Embryonic facial prominence (tissue), 1 donor: ENCODE results near the gene C11orf21.
A peak's percentile ranks its signal among the peaks of the same experiment; 100 is the strongest.

Experiments
- DNase-seq: peaks from one replicate; pipeline ENCODE4 v3.0.0-alpha.2; 2016; ENCODE audit errors: extremely low spot score

Gene C11orf21

DNA sequence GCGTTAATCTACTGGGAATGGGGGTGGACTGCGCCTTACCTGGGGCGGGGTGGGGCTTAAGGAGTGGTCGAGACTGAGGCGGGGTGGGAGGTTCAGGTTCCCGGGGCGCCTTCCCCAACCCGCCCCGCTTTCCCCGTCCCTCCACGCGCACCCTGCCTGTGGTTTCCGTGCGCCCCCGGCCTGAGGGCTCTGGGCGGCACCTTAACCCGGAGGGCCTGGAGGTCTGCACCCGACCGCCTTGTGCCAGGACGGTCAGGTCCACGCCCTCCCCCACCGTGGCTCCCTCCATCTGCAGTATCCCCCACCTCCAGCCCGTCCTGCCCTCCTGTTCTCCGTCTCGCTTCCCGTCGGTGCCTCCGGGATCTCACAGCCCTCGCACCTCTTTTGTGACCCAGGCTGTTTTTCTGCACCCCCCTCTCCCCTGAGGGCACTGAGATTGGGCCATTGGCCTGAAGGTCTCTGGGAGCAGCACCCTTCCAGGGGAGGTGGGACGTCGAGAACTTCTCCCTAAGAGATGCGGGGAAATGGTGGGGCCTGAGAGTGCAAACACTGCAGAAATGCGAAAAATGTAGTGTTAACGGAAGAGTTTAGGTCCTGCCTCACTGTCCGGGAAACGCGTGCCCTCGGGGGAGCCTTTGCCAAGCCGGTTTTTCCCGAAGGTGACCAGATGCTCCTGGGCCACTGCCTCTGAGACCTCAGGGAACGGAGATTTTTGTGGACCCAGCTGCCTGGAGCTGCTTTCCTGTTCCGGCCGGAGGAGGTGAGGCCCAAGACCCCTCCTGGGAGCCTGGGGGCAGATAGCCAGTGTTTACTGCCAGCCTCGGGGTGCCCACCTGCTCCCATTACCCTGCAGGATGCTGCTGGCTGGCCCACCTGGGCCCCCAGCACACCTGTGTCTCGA, 30.1 kb downstream of the C11orf21 start:
- DNase-seq, result no peak

DNA sequence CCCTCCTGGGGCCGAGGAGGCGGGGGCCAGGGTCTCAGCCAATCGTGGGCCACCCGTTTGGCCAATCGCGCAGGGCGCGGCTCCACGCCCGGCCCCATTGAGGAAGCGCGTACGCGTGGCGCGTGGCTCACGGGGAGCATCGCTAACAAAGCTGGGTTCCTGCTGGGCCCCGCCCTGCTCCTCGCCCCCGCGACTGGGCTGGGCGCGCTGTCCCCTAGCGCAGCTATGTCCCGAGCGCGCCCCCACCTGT, 30.7 kb downstream of the C11orf21 start:
- DNase-seq, result no peak

DNA sequence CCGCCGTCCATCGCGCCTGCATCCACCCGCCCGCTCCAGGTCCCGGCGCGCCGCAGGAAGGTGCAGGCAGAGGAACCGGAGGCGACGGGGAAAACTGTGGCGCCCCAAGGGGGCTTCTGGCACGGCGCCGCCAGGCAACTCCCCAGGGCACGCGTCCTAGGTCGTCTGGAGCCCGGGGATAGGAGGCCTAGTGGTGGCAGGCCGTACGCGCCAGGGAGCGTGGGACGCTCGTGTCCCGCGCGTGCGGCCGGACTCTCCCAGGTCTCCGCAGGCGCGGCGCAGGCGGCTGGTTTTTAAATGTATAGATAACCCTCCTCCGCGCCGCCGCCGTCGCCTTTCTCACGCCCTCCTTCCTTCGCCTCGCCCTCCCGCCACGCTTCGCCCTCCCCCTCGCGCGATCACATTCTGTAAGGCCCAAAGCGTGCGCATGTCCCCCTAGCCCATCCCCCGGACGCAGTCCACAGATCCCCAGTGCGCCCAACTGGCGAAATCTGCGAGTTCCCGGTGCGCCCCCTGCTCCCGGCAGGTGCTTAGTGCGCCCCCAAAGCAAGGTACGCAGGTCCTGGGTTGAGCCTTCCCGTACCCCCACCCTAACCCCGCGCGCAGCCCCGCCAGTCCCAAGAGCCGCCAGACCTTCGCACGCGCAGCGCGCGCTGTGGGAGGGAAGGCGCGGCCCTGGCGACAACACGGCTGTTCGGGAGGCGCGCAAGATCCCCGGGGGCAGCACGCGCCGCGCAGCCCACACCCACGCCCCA, 31.2 kb downstream of the C11orf21 start, which contains the start of gene ASCL2:
ASCL2 (minus strand) TSS at position 267 of the 755 bp plus-strand sequence; CDS start at position 11, 256 bp downstream.
- DNase-seq, result no peak

DNA sequence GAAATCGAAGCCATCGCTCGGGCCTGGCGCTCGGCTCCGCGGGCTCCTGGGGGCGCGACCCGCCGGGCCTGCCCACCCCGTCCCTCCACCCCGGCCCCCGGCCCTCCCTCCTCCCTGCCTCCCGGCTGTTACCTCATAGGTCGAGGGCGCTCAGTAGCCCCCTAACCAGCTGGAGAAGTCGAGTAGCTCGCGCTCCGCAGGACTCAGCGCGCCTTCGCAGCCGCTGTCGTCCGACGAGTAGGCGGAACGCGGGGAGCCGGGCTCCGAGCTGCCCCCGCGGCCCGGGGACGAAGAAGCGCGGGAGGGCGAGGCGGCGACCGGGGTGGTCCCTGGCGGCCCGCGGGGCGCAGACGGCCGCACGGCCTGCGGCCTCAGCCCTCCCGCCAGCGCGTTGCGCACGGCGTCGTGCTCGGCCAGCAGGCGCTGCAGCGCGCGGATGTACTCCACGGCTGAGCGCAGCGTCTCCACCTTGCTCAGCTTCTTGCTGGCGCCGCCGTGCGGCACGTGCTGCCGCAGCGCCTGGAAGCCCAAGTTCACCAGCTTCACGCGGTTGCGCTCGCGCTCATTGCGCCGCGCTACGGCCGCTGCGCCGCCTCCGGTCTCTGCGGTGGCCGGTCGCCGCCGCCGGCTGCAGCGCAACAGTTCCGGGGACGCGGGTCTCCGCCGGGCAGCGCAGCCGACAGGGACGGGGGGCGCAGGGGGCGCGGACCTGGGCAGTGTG, 32.0 kb downstream of the C11orf21 start:
- DNase-seq, result peak; percentile 37

DNA sequence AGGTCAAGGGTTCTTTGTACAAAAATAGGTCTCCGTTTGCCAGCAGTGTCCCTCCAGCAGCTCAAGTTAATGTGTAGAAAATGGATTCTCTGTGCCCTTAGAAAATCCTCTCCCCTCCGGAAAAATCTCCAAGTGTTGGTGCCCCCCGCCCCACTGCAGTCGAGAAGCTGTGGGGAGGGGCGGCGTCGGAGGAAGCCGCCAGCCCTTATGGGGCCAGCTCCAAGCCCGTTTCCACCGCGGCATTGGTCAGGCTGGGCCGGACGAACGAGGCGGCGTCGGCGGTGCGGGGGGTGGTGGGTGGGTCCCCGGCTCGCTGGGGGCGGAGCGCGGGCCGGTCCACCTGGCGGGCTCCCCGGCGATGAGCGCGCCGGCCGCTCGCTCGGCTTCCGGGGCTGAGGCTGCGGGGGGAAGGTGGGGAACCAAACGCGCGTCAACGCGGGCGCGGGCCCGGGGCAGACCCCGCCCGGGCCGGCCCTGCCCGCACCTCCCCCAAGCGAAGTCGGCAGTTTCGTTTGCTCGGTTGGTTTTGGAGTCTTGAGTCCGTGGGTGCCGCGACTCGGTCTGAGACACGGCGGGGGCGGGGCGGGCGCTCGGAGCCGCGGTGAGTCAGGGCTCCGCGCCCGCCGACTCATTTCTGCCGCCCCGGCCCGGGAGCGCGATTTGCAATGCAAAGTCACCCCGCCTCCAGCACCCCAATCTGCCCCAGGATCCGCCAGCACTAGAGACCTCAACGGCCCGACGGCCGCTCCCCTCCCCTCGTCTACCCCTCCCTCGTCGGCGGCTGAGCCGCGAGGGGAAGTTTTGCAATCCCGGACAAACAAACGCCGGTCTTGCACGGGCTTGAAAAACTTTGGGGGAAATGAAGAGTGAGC, 32.8 kb downstream of the C11orf21 start:
- DNase-seq, result no peak

DNA sequence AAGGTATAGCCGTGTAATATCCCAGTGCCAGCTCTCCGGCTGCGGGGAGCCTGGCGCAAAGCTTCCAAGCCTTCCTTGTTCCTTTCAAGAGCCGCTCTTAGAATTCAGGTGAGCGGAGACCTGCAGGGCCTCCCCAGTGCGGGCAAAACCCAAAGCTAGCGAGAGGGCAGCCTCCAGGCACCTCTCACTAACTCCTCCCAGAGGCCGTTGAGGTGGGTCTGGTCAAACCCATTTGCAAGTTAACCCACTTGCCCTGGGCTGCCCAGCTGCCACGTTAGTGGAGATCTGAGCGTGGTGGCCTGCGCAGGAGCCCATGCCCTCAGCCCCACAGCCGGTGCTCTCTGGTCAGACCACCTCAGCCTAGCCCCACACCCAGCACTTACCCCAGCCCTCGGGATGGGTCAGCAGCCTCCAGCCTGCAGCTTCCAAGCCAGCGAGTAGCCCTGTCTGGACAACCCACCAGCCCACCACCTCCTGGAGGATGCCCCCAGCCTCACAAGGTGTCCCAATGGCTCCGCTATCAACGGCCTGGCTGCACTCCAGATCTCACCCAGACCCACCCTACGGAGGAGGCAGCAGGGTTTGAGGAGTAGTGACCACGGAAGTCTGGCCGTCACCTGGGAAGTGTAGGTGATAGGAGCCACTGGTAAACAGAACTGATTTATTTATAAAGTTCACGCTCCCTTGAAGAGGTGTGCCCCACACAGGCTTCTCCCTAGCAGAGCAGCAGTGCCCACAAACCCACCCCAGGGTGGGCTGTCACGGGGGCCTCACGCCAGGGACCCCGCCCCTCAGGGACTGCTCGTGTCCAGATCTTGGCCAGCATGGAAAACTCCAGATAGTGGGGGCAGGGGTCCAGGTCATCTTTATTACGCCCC, 33.6 kb downstream of the C11orf21 start:
- DNase-seq, result no peak

DNA sequence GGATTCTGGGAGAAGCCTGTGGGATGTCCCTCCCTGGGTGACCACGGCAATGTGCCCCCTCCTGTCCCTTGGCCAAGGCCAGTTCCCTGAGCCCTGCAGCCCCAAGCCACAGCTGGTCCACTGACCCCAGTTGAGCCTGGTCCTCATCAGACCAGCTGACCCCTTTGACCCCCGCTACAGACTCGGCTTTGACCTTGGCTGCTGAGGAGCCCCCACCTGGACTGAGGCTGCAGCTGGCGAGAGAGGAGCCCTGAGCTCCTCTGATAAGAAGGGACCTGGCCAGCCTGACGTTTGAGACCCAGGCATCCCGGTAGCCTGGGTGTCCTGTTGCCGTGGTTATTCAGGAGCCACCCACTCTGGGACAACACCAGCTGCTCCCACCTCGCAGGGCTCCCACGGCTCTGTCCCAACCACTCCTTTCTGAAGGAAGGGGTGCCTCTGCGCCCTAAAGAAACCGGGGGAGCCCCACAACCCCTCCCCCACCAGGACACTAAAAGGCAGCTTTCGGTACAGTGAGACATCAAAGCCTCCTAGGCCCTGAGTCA, 34.3 kb downstream of the C11orf21 start:
- no peak for DNase-seq

DNA sequence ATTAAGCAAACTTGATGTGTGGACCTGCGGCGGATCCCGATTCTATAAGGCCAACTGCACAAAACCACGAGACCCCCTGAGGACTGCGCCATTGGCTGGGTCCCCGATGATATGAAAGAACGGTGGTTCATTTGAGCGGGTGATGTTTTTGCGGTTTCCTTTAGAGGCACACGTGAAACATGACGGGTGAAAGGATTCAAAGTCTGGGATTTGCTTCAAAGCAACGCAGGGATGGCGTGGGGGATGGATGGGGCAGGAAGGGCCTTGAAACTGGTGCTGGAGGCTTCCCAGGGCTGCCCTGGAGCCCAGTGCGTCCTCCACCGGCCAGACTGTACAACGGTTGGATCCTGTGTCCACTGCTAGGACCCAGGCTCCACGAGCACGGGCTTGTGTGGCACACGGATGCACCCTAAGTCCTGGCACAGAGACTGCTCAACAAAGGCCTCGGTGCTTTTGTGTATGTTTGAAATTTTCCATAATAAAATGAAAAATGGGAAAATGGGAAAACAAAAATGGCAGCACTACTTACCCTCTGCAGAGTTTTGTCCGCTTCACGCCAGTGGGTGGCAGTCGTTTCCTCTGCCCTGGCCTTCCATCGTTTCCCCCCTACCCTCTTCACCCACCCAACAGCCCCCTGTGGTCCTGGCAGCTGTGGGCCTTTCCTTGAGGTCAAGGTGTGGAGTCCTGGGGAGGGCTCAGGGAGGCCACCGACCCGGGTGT, 35.0 kb downstream of the C11orf21 start:
- no peak for DNase-seq

DNA sequence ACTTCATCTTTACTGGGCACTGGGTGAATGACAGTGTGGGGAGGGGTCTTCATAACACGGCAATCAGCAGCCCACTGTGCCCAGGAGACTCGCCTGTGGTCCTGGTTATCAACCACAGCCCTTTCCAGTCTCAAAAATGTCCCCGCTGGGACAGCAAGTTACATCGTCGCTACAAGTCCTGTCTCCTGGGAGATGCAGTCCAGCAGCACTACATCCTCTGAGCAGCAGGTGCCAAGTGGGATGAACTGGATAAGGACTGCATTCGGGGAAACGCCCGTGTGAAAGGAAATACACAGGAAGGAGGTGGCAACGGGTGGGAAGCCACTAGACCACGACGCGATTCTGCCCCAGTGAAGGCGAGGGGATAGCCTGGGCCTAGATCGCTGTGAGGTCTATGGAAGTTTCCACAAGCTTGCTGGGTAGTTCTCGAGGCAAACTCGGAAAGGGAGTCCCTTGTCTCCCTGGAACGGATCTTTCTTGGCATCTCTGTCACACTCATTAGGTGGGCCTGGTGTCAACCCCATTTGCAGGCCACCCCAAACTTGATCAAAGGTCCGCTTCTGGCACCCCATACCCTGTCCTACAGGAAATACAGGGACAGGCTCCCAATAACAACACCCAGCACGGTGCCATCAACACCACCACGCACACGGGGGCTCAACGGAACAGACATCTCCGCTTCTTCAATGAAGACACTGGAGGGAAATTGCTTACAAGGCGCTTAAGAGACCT, 35.7 kb downstream of the C11orf21 start:
- no peak for DNase-seq

DNA sequence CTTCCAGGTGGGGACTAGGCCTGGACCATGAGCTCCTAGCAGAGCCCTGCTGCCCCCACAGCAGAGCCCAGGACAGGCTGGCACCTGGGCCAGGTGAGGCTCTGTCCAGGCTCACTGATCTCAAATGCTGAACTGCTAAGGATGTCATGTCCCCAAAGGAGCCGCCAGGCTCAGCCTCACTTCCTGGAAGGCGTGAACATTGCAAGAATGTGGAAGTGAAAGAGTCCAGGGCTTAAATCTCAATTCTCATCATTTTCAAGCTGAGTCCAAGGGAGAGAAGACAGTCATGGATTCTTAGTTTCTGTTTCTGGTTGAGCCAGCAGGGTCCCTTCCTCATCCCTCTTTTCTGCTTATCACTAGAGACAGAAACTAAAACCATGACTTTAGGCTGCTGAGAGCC, 36.3 kb downstream of the C11orf21 start:
- DNase-seq, result no peak

DNA sequence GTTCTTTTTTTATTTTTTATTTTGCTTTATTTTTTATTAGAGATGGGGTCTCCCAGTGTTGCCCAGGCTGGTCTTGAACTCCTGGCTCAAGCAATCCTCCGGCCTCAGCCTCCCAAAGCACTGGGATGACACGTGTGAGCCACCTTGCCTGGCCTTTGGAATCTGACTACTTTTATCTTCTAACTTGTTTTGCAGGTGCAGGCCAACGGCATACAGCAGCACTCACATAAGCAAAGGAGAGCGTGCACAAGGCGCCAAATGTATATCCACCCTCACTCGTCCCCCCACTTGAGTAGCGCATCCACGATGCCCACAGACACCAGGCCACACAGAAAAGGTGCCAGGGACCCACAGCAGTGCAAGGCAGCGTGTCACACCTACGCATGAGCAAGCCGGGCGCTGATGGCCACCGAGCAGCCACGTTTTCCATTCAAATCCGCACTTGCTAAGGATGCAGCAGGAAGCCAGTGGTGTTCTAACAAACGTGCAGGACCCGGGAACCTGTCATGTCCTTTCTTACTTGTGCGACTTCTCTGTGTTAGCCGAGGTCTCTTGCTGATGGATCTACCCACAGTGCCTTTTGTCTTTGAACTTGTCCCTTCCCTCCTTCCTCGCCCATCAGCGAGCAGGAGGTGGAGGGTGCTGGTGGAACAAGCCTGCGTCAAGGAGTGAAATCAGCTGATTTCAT, 37.2 kb downstream of the C11orf21 start:
- no peak for DNase-seq

DNA sequence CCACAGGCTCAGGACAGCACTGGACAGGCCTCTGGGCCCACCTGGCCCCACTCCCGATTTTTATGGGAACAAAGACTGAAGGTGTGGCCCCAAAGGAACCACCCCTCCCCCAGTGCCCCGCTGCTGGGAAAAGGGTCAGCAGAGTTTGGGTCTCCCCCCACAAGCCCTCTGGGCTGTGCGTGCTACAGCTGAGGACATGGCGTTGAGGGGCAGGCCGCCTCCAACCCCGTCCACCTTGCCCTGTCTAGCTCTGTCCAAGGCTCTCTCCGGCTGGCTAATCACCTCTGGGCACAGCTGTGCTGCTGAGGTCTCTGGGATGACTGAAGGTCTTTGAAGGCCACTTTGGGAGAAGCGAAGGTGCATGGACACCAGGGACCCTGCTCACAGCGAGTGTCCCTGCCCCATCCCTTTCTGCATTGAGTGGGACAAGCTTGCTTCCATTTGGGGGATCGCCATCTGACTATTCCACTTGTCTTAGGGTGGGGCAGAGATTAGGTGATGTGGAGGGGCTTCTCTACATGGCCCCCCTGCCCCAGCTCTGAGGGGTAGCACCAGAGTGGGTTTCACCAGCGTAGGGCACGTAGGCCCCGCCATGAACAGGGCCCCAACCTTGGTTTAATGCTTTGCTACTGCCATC, 37.9 kb downstream of the C11orf21 start:
- no peak for DNase-seq

DNA sequence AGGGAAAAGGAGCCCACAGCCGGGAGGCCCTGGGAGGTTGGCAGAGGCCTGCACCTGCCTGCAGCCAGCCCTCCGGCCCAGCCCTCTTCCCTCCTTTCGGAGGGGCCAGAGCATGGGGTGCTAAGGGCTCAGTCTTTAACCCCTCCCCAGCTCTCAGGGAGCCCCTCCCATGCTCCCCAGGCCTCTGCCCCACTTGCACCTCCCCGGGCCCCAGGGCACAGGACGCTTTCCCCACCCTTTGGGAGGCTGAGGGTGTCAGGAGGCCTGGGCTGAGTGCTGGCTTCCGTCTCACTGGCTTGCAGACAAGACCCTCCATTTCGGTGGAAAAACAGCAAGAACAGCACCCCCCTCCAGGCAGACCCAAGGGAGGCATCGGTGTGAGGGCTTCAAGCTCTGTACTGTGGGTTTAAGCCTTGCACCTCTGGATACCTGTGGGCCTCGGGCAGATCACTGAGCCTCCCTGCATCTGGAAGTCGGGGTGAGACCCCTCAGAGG, 38.6 kb downstream of the C11orf21 start:
- DNase-seq, result no peak

DNA sequence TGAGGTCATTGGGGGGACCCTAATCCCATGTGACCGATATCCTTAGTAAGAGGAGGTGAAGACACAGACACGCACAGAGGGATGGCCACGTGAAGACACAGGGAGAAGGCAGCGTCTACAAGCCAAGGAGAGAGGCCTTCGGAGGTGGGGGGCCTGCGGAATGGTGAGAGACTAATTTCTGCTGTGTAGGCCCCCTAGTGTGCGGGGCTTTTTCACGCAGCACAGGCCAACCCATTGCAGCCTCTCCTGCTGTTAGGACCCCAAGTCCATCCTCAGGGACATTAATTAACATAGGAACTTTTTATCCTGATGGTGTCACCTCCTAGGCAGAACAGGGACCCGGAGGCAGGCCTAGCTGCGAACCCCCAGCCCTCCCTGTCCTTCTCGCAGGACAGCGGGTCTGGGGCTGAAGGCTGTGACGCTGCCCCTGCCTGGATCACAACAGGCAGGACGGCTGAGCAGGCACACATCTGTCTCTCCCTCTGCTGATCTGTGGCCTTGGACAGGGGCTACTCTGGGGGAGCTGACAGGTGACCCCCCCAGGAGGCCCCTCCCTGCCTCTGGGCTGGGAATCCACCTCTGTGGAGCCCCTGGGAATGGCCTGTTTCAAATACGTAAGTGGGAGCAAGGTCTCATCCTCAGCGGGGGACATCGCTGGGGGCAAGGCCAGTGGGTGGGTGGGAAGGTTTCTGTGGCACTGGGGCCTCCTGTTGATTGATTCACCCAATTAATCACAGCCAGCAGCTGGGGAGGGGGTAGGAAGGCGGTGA, 39.2 kb downstream of the C11orf21 start:
- DNase-seq, result no peak

DNA sequence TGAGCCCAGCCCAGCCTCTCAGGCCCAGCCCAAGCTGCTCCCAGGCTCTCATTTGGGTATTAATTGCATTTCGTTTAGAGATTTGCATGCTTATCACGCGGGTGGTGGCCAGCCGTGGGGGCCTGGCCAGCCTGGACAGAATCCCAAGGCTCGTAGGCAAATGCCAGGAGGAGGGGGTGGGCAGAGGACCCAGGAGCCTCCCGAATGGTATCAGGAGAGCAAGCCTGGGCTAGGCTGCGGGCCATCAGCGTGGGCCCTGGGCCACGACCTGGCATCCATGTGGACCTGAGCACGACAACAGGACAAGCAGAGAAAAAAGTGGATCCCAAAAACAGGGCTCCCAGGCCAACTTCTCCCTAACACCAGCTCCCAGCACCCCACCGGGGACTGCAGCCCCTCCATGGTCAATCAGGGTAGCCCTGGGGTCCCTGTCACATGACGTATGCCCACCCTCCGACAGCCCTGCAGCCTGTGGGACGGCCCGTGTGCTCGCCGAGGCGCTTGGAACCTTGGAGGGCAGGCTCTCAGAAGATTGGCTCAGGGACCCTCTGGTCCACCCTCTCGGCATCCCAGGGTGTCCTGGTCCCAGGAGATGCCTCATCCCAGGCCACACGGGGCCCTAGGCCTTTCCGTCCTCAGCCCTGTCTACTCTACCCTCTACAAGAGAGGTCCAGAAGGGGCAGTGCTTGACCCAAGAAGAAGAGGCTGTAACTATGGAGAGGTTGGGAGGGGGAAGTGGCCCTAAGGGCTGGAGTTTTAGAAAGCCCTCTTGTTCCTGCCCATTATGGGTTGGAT, 40.1 kb downstream of the C11orf21 start:
- no peak for DNase-seq
